A549 (cell line): ENCODE measurements around the gene ABCG8.

Experiments
- CHD4 ChIP-seq: fragments of 200-600 bp; sonication (generic); IDR thresholded peaks from 2 replicates; pipeline ENCODE4 v1.6.1; 2016; ENCODE audit warnings: antibody characterized with exemption, mild to moderate bottlenecking, borderline replicate concordance
- HOXA7 ChIP-seq: fragments of 250-450 bp; sonication (Bioruptor Pico); IDR thresholded peaks from 2 replicates; pipeline ENCODE4 v1.5.0; 2020; ENCODE audit warnings: mild to moderate bottlenecking, moderate library complexity
- JUNB ChIP-seq: fragments of >200 bp; sonication (Bioruptor Twin); formaldehyde crosslinking; IDR thresholded peaks from 2 replicates; pipeline ENCODE4 v1.6.1; 2016
- KDM1A ChIP-seq: fragments of 200-600 bp; sonication (generic); IDR thresholded peaks from 2 replicates; pipeline ENCODE4 v1.6.1; 2016; ENCODE audit warnings: low read depth, mild to moderate bottlenecking
- KDM5A ChIP-seq: fragments of 200-600 bp; sonication (generic); IDR thresholded peaks from 2 replicates; pipeline ENCODE4 v1.6.1; 2016; ENCODE audit warnings: antibody characterized with exemption, mild to moderate bottlenecking
- NR3C1 ChIP-seq: fragments of >200 bp; sonication (Bioruptor Twin); formaldehyde crosslinking; IDR thresholded peaks from 3 replicates; pipeline ENCODE4 v1.6.1; 2017
- POLR2A ChIP-seq: IDR thresholded peaks from 2 replicates; pipeline ENCODE4 v1.6.1; 2012; ENCODE audit warnings: mild to moderate bottlenecking, low read length
- RNF2 ChIP-seq: fragments of 200-600 bp; sonication (generic); IDR thresholded peaks from 2 replicates; pipeline ENCODE4 v1.6.1; 2016; ENCODE audit warnings: low read depth, mild to moderate bottlenecking, antibody characterized with exemption, moderate library complexity, borderline replicate concordance
- ZC3H11A ChIP-seq: fragments of 450-650 bp; IDR thresholded peaks from 2 replicates; pipeline ENCODE4 v1.6.1; 2014; ENCODE audit warnings: antibody characterized with exemption, mild to moderate bottlenecking
- TF ChIP-seq, protein P1 (sequence below): fragments of >200 bp; sonication (Bioruptor Twin); formaldehyde crosslinking; IDR thresholded peaks from 3 replicates; pipeline ENCODE4 v1.5.1; 2016
- TF ChIP-seq, protein P2 (sequence below): fragments of 150-350 bp; IDR thresholded peaks from 2 replicates; pipeline ENCODE4 v1.6.1; 2014; ENCODE audit warnings: low read depth, mild to moderate bottlenecking, low read length
- TF ChIP-seq, protein P3 (sequence below): IDR thresholded peaks from 2 replicates; pipeline ENCODE4 v1.6.1; 2012

DNA sequence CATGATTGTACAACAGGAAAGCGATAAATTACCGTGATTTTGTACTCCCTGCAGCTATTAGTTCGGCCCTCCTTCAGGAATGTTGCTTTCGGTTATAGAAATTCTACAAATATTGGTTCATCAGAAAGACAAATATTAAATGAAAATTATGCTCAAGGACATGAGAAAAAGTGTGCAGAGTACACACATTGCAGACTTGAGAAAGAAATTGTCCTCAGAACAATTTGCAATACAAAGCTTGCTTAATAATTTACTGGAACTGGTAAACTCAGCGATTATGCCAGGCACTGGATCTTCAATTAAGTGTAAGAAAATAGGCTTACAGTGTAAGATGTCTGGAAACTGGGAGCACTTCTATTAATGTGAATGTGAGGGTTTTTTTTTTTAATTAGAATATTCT lies 45.9 kb downstream of the ABCG8 start:
- TF ChIP-seq, protein P1, sequence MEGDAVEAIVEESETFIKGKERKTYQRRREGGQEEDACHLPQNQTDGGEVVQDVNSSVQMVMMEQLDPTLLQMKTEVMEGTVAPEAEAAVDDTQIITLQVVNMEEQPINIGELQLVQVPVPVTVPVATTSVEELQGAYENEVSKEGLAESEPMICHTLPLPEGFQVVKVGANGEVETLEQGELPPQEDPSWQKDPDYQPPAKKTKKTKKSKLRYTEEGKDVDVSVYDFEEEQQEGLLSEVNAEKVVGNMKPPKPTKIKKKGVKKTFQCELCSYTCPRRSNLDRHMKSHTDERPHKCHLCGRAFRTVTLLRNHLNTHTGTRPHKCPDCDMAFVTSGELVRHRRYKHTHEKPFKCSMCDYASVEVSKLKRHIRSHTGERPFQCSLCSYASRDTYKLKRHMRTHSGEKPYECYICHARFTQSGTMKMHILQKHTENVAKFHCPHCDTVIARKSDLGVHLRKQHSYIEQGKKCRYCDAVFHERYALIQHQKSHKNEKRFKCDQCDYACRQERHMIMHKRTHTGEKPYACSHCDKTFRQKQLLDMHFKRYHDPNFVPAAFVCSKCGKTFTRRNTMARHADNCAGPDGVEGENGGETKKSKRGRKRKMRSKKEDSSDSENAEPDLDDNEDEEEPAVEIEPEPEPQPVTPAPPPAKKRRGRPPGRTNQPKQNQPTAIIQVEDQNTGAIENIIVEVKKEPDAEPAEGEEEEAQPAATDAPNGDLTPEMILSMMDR = no peak
- no peak for TF ChIP-seq POLR2A
- TF ChIP-seq KDM5A = no peak
- TF ChIP-seq CHD4 = no peak
- TF ChIP-seq HOXA7 (CRISPR knock-in tag) = no peak
- TF ChIP-seq, protein P2, sequence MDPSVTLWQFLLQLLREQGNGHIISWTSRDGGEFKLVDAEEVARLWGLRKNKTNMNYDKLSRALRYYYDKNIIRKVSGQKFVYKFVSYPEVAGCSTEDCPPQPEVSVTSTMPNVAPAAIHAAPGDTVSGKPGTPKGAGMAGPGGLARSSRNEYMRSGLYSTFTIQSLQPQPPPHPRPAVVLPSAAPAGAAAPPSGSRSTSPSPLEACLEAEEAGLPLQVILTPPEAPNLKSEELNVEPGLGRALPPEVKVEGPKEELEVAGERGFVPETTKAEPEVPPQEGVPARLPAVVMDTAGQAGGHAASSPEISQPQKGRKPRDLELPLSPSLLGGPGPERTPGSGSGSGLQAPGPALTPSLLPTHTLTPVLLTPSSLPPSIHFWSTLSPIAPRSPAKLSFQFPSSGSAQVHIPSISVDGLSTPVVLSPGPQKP = no peak
- TF ChIP-seq KDM1A = no peak
- TF ChIP-seq, protein P3, sequence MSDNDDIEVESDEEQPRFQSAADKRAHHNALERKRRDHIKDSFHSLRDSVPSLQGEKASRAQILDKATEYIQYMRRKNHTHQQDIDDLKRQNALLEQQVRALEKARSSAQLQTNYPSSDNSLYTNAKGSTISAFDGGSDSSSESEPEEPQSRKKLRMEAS = no peak
- TF ChIP-seq ZC3H11A = no peak
- TF ChIP-seq NR3C1 = no peak
- TF ChIP-seq JUNB = no peak
- no peak for TF ChIP-seq RNF2
